ENCODE results near the gene DUS1L.

DUS1L gene

DNA sequence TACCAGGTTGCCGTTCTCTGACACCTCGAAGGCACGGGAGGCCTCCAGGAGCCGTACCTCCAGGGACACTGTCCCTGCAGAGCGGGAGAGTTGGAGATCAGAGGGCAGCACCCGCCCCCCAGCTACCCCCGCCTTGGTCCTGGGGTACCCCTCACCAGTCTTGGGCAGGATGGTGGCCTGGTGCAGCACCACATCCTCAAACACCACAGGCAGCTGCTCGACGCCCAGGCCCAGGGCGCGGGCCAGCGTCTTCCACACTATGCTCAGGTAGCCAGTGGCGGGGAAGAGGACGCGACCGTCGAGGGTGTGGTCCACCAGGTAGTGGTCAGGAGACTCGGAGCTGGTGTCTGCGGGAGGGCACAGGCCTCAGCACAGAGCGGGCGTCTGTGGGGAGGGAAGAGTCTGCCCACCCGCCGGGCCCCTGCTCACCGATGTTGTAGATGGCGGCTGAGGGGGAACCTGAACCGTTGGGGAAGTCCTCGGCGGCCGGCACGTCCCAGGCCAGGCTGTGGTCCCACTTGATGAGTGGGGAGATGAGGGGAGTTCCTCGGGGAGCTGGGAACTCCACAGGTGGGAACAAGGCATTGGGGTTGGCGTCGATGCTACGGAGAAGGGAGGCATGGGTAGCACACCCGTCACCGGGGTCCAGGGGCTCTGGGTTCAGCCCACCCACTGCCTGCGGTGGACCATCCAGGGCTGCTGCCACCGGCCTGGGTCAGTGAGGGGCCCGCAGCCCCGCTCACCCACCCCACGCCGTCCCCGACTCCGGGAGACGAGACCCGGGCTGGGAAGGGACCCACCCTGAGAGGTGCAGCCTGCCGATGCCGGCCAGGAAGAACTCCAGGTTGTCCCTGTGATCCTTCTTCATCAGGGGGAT, 22.6 kb upstream of the DUS1L start:
- H3K27me3 ChIP-seq (ENCODE audit: control insufficient read depth, low read length) = no peaks in the 10 kb centered on the region
- H3K79me2 ChIP-seq (ENCODE audit: control insufficient read depth, low read length) = peaks cover 8% of the 10 kb centered on the region
- no peaks in the 10 kb centered on the region for H3F3A ChIP-seq (ENCODE audit: control insufficient read depth, insufficient read depth)
- no peak overlapping the region for H3K27ac ChIP-seq (ENCODE audit: low read depth, low read length)
- H3K4me3 ChIP-seq (ENCODE audit: low read length) = no peak overlapping the region
- H3K9me3 ChIP-seq (ENCODE audit: control insufficient read depth, insufficient read depth, low read length) = no peaks in the 10 kb centered on the region
- no peak for TF ChIP-seq EZH2phosphoT487 (IDR thresholded peaks at IDR 0.05; ENCODE audit: borderline replicate concordance, low read length)
- TF ChIP-seq, protein P1, sequence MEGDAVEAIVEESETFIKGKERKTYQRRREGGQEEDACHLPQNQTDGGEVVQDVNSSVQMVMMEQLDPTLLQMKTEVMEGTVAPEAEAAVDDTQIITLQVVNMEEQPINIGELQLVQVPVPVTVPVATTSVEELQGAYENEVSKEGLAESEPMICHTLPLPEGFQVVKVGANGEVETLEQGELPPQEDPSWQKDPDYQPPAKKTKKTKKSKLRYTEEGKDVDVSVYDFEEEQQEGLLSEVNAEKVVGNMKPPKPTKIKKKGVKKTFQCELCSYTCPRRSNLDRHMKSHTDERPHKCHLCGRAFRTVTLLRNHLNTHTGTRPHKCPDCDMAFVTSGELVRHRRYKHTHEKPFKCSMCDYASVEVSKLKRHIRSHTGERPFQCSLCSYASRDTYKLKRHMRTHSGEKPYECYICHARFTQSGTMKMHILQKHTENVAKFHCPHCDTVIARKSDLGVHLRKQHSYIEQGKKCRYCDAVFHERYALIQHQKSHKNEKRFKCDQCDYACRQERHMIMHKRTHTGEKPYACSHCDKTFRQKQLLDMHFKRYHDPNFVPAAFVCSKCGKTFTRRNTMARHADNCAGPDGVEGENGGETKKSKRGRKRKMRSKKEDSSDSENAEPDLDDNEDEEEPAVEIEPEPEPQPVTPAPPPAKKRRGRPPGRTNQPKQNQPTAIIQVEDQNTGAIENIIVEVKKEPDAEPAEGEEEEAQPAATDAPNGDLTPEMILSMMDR (IDR thresholded peaks at IDR 0.05; ENCODE audit: low read depth, low read length, poor library complexity, severe bottlenecking) = no peak
- H3K4me1 ChIP-seq (ENCODE audit: control insufficient read depth, low read length) = no peaks in the 10 kb centered on the region
- H4K20me1 ChIP-seq (ENCODE audit: control insufficient read depth, insufficient read depth, low read depth, low read length) = no peaks in the 10 kb centered on the region
- peaks cover 99% of the 10 kb centered on the region for H3K36me3 ChIP-seq (ENCODE audit: control insufficient read depth, low read length)
- no peaks in the 10 kb centered on the region for H3K9me2 ChIP-seq (replicated peaks; ENCODE audit: control insufficient read depth, low read length)
- no peak overlapping the region for H3K4me2 ChIP-seq (ENCODE audit: low read length)

DNA sequence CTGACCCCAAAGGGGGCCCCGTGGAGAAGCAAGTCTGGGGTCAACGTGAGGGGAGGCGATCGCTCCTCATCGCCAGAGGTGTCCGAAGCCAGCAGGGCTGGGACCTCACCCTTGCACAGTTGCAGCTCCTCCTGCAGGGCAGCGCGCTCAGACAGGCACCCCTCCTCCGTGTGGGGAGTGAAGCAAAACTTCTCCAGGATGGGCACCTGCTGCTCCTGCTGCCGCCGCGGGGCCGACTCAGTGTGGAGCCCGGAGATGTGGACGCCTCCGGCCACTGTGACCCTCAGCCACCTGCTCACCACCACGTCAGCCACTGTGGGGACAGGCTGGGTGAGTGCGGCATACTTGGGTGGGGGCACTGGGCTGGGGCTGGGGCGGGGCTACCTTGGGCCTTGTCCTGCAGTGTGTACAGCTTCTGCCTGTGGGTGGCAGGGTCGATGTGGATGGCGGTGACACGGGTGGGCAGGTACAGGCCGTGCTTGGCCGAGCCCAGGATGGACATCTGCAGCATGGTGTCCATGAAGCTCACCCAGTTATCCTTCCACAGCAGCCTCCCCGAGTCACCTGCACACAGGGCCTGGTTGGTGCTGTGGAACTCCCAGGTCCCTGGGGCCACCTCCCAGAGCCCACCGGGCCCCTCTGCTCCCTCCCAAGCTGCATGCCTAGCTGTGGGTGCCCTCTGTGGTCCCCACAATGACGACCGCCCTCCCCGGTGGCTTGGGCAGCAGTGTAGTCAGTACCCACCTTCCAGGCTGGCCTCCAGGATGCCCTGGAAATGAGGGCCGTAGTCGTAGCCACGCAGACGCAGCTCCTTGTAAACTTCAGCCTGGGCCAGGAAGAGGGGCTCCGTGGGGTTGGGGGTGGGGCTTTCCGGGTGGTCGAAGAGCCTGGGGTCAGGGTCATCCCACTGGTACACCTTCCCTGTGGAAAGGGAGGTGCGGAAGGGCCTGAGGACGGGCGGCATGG, 21.6 kb upstream of the DUS1L start:
- Histone ChIP-seq H3K36me3 (ENCODE audit: control insufficient read depth, low read length) (peaks cover 99% of the 10 kb centered on the region), H3K27ac (ENCODE audit: low read depth, low read length) (no peak overlapping the region), H3K4me1 (ENCODE audit: control insufficient read depth, low read length) (no peaks in the 10 kb centered on the region), H3K9me3 (ENCODE audit: control insufficient read depth, insufficient read depth, low read length) (no peaks in the 10 kb centered on the region), H4K20me1 (ENCODE audit: control insufficient read depth, insufficient read depth, low read depth, low read length) (no peaks in the 10 kb centered on the region), H3K4me2 (ENCODE audit: low read length) (no peak overlapping the region), H3K4me3 (ENCODE audit: low read length) (no peak overlapping the region), H3K79me2 (ENCODE audit: control insufficient read depth, low read length) (peaks cover 5% of the 10 kb centered on the region; the same call in 1 of the 2 replicates), H3K27me3 (ENCODE audit: control insufficient read depth, low read length) (no peaks in the 10 kb centered on the region), H3F3A (ENCODE audit: control insufficient read depth, insufficient read depth) (no peaks in the 10 kb centered on the region), H3K9me2 (replicated peaks; ENCODE audit: control insufficient read depth, low read length) (no peaks in the 10 kb centered on the region)
- TF ChIP-seq, protein P1 (IDR thresholded peaks at IDR 0.05; ENCODE audit: low read depth, low read length, poor library complexity, severe bottlenecking) = no peak
- TF ChIP-seq EZH2phosphoT487 (IDR thresholded peaks at IDR 0.05; ENCODE audit: borderline replicate concordance, low read length) = no peak

DNA sequence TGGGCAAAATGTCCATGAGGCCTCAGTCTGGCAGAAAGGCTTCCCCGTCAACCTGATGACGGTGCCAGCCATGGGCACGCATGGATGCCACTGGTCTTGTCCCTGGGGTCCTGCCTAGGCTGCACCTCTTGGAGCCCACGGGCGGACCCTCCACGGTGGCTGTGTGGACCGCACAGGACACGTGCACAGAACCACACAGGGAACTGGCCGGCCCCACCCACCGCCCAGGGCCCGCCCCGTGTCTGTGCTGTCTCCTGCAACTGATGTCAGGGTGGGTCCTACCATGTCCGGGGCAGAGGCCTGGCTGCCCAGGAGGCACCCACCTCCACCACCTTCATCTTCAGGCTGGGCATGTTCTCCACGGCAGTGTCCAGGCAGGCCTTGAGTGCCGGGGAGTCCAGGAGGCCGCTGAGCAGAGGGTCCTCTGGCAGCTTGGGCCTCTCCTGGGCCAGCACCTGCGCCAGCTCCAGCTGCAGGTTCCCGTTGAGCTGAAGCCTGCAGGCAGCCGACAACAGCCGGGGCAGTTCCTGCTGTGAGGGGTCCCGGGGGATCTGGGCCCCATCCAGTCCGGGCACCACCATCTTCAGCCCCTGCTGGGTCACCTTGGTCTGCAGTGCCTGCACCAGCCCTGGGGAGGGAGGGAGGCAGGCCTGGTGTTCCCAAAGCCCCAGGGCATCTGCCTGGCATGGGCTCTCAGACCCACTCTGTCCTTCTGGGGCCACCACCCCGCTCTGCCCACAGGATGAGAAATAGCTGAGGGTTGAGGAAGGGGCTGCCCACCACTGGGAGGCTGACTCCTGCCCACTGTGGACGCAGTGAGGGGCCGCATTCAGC, 20.5 kb upstream of the DUS1L start:
- H3K27me3 ChIP-seq (ENCODE audit: control insufficient read depth, low read length) = no peaks in the 10 kb centered on the region
- H4K20me1 ChIP-seq (ENCODE audit: control insufficient read depth, insufficient read depth, low read depth, low read length) = no peaks in the 10 kb centered on the region
- no peaks in the 10 kb centered on the region for H3K4me1 ChIP-seq (ENCODE audit: control insufficient read depth, low read length)
- H3K4me2 ChIP-seq (ENCODE audit: low read length) = no peak overlapping the region
- H3K79me2 ChIP-seq (ENCODE audit: control insufficient read depth, low read length) = peaks cover 5% of the 10 kb centered on the region; the same call in 1 of the 2 replicates
- no peak for TF ChIP-seq EZH2phosphoT487 (IDR thresholded peaks at IDR 0.05; ENCODE audit: borderline replicate concordance, low read length)
- TF ChIP-seq, protein P1 (IDR thresholded peaks at IDR 0.05; ENCODE audit: low read depth, low read length, poor library complexity, severe bottlenecking) = no peak
- no peaks in the 10 kb centered on the region for H3K9me3 ChIP-seq (ENCODE audit: control insufficient read depth, insufficient read depth, low read length)
- H3K36me3 ChIP-seq (ENCODE audit: control insufficient read depth, low read length) = peaks cover 97% of the 10 kb centered on the region
- H3K4me3 ChIP-seq (ENCODE audit: low read length) = no peak overlapping the region
- H3K9me2 ChIP-seq (replicated peaks; ENCODE audit: control insufficient read depth, low read length) = no peaks in the 10 kb centered on the region
- no peak overlapping the region for H3K27ac ChIP-seq (ENCODE audit: low read depth, low read length)
- H3F3A ChIP-seq (ENCODE audit: control insufficient read depth, insufficient read depth) = no peaks in the 10 kb centered on the region

Measured in DOHH2 (cell line).